ENCODE measurements around the gene OR5M3. TPM values are rescaled to one million over a fixed set of nuclear protein-coding genes. Genes with fewer than 3 reads are reported as not detected.

The OR5M3 gene
- total and polyA plus RNA-seq, 2 of the 13 experiments (the other 11 are each of a cell fraction or from before 2014, with no cell fraction given) = not detected

DNA sequence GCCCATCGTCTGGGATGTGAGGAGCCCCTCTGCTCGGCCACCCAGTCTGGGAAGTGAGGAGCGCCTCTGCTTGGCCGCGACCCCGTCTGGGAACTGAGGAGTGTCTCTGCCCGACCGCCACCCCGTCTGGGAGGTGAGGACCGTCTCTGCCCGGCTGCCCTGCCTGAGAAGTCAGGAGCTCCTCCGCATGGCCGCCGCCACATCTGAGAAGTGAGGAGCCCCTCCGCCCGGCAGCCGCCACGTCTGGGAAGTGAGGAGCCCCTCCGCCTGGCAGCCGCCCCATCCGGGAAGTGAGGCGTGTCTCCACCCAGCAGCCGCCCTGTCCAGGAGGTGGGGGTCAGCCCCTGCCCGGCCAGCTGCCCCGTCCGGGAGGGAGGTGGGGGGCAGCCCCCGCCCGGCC is 23.9 kb upstream of the OR5M3 start:
- no TSS peak for BruUV-seq (replicated peaks)
- in situ Hi-C loops (cut with HindIII; ENCODE audit: extremely low pct_ligation_motif_present, low pct_unique_long_range_greater_than_20kb) = no loop called here
- POLR2A ChIA-PET = no interaction called here
- Histone ChIP-seq H4K20me1 (ENCODE audit: insufficient read depth, low read length) (no peaks in the 10 kb centered on the region), H3K79me2 (ENCODE audit: insufficient read depth, low read length) (no peaks in the 10 kb centered on the region), H3K4me3 (replicated peaks in 1 of 3; ENCODE audit: insufficient read depth in 1 of 3, low read depth in 2 of 3, low read length in 3 of 3) (no peak overlapping the region), H3K36me3 (replicated peaks in 1 of 2; ENCODE audit: control insufficient read depth in 1 of 2, insufficient read depth in 2 of 2, low read length in 2 of 2) (no peaks in the 10 kb centered on the region), H2AFZ (ENCODE audit: low read length) (no peak overlapping the region), H3K9ac (ENCODE audit: insufficient read depth, low read depth, low read length) (no peak overlapping the region), H3K9me3 (ENCODE audit: low read length) (no peaks in the 10 kb centered on the region; the same call in 1 of the 2 replicates), H3K4me2 (ENCODE audit: low read depth, low read length) (no peak overlapping the region), H3K27ac (ENCODE audit: extremely low read length, insufficient read depth, low read length) (no peak overlapping the region), H3K4me1 (ENCODE audit: insufficient read depth, low read length) (no peaks in the 10 kb centered on the region), H3K27me3 (ENCODE audit: control insufficient read depth in 1 of 2, insufficient read depth in 2 of 2, low read length in 2 of 2) (no peaks in the 10 kb centered on the region)
- DNase-seq (ENCODE audit: low spot score) = no peak
- no peak for ATAC-seq
- CTCF ChIA-PET (ENCODE audit: low intra/inter-chr PET ratio, low total read pairs) = no interaction called here
- WGBS (ENCODE audit: low lambda C conversion rate) = 97% methylated on average over 7 of the region's 28 CpGs
- intact Hi-C loops (cut with micrococcal nuclease; ENCODE audit: unreplicated experiment) = no loop called here
- FAIRE-seq = no peak
- TF ChIP-seq ATF7 (IDR thresholded peaks at IDR 0.05) (no peak), ATF7 (CRISPR knock-in tag; IDR thresholded peaks at IDR 0.05) (no peak), POLR2G (IDR thresholded peaks at IDR 0.05; ENCODE audit: low read depth, low read length) (no peak), ZNF879 (CRISPR knock-in tag; IDR thresholded peaks at IDR 0.05) (no peak), ZNF670 (CRISPR knock-in tag; IDR thresholded peaks at IDR 0.05; ENCODE audit: borderline replicate concordance) (no peak), ZNF766 (CRISPR knock-in tag; IDR thresholded peaks at IDR 0.05; ENCODE audit: borderline replicate concordance) (no peak), SUZ12 (IDR thresholded peaks at IDR 0.05; ENCODE audit: low read depth, low read length) (no peak), EZH2 (conservative IDR thresholded peaks at IDR 0.05; ENCODE audit: low read depth, low read length) (no peak), HDAC6 (IDR thresholded peaks at IDR 0.05; ENCODE audit: low read depth, low read length) (no peak), YY1 (IDR thresholded peaks at IDR 0.05; ENCODE audit: insufficient read depth, insufficient replicate concordance, low read depth, low read length) (no peak), DNMT3B (CRISPR knock-in tag; conservative IDR thresholded peaks at IDR 0.05) (no peak)
- TF ChIP-seq, protein P1, sequence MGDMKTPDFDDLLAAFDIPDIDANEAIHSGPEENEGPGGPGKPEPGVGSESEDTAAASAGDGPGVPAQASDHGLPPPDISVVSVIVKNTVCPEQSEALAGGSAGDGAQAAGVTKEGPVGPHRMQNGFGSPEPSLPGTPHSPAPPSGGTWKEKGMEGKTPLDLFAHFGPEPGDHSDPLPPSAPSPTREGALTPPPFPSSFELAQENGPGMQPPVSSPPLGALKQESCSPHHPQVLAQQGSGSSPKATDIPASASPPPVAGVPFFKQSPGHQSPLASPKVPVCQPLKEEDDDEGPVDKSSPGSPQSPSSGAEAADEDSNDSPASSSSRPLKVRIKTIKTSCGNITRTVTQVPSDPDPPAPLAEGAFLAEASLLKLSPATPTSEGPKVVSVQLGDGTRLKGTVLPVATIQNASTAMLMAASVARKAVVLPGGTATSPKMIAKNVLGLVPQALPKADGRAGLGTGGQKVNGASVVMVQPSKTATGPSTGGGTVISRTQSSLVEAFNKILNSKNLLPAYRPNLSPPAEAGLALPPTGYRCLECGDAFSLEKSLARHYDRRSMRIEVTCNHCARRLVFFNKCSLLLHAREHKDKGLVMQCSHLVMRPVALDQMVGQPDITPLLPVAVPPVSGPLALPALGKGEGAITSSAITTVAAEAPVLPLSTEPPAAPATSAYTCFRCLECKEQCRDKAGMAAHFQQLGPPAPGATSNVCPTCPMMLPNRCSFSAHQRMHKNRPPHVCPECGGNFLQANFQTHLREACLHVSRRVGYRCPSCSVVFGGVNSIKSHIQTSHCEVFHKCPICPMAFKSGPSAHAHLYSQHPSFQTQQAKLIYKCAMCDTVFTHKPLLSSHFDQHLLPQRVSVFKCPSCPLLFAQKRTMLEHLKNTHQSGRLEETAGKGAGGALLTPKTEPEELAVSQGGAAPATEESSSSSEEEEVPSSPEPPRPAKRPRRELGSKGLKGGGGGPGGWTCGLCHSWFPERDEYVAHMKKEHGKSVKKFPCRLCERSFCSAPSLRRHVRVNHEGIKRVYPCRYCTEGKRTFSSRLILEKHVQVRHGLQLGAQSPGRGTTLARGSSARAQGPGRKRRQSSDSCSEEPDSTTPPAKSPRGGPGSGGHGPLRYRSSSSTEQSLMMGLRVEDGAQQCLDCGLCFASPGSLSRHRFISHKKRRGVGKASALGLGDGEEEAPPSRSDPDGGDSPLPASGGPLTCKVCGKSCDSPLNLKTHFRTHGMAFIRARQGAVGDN (CRISPR knock-in tag; IDR thresholded peaks at IDR 0.05) = no peak
- TF ChIP-seq, protein P2, sequence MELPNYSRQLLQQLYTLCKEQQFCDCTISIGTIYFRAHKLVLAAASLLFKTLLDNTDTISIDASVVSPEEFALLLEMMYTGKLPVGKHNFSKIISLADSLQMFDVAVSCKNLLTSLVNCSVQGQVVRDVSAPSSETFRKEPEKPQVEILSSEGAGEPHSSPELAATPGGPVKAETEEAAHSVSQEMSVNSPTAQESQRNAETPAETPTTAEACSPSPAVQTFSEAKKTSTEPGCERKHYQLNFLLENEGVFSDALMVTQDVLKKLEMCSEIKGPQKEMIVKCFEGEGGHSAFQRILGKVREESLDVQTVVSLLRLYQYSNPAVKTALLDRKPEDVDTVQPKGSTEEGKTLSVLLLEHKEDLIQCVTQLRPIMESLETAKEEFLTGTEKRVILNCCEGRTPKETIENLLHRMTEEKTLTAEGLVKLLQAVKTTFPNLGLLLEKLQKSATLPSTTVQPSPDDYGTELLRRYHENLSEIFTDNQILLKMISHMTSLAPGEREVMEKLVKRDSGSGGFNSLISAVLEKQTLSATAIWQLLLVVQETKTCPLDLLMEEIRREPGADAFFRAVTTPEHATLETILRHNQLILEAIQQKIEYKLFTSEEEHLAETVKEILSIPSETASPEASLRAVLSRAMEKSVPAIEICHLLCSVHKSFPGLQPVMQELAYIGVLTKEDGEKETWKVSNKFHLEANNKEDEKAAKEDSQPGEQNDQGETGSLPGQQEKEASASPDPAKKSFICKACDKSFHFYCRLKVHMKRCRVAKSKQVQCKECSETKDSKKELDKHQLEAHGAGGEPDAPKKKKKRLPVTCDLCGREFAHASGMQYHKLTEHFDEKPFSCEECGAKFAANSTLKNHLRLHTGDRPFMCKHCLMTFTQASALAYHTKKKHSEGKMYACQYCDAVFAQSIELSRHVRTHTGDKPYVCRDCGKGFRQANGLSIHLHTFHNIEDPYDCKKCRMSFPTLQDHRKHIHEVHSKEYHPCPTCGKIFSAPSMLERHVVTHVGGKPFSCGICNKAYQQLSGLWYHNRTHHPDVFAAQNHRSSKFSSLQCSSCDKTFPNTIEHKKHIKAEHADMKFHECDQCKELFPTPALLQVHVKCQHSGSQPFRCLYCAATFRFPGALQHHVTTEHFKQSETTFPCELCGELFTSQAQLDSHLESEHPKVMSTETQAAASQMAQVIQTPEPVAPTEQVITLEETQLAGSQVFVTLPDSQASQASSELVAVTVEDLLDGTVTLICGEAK (IDR thresholded peaks at IDR 0.05) = no peak
- TF ChIP-seq, protein P2 (CRISPR knock-in tag; IDR thresholded peaks at IDR 0.05) = no peak

All from HepG2 (cell line).